ENCODE data around the gene GMCL1.
A peak's percentile ranks its signal among the peaks of the same experiment; 100 is the strongest.

GMCL1 gene

GRCh38 chr2:69807821-69808540 is 21.5 kb upstream of the GMCL1 start:
- no peak for TF ChIP-seq CTCF (IDR thresholded peaks at IDR 0.05; ENCODE audit: low read length, missing control alignments)
- H3K4me3 ChIP-seq (replicated peaks; ENCODE audit: low read depth, low read length), result no peak overlapping the region
- no peak for DNase-seq (ENCODE audit: low read depth)

GRCh38 chr2:69810550-69810949 is 18.9 kb upstream of the GMCL1 start:
- DNase-seq (ENCODE audit: low read depth), result no peak
- H3K4me3 ChIP-seq (replicated peaks; ENCODE audit: low read depth, low read length), result no peak overlapping the region
- no peak for TF ChIP-seq CTCF (IDR thresholded peaks at IDR 0.05; ENCODE audit: low read length, missing control alignments)

- no peak for TF ChIP-seq CTCF (IDR thresholded peaks at IDR 0.05; ENCODE audit: low read length, missing control alignments)
- no peak for DNase-seq (ENCODE audit: low read depth)
Observed at GRCh38 chr2:69811018-69811417, 18.4 kb upstream of the GMCL1 start.

GRCh38 chr2:69811591-69811990 is 17.9 kb upstream of the GMCL1 start:
- TF ChIP-seq CTCF (IDR thresholded peaks at IDR 0.05; ENCODE audit: low read length, missing control alignments), result no peak

More at GRCh38 chr2:69811018-69811417, 18.4 kb upstream of the GMCL1 start:
- no peak overlapping the region for H3K4me3 ChIP-seq (replicated peaks; ENCODE audit: low read depth, low read length)

GRCh38 chr2:69815717-69816116 is 13.7 kb upstream of the GMCL1 start:
- no peak for TF ChIP-seq CTCF (IDR thresholded peaks at IDR 0.05; ENCODE audit: low read length, missing control alignments)
- no peak overlapping the region for H3K4me3 ChIP-seq (replicated peaks; ENCODE audit: low read depth, low read length)
- no peak for DNase-seq (ENCODE audit: low read depth)

More at GRCh38 chr2:69811591-69811990, 17.9 kb upstream of the GMCL1 start:
- no peak overlapping the region for H3K4me3 ChIP-seq (replicated peaks; ENCODE audit: low read depth, low read length)
- DNase-seq (ENCODE audit: low read depth), result no peak

- H3K4me3 ChIP-seq (replicated peaks; ENCODE audit: low read depth, low read length), result no peak overlapping the region
- DNase-seq (ENCODE audit: low read depth), result peak; percentile 93
- TF ChIP-seq CTCF (IDR thresholded peaks at IDR 0.05; ENCODE audit: low read length, missing control alignments), result peak; percentile 95
Observed at GRCh38 chr2:69816923-69817542, 12.4 kb upstream of the GMCL1 start.
